ENCODE results near the gene CCNY. TPM values are rescaled to one million over a fixed set of nuclear protein-coding genes. Genes with fewer than 3 reads are reported as not detected.

CCNY gene
- total and polyA plus RNA-seq, 2 of the 4 experiments (the other 2 are of a cell fraction), result 38.0 to 131 TPM

GRCh38 chr10:35396560-35397434, 60.5 kb downstream of the CCNY start:
- ChIA-PET CTCF (no interaction called here), POLR2A (ENCODE audit: unreplicated experiment) (no interaction called here)
- Histone ChIP-seq H3K4me2 (ENCODE audit: low read depth, low read length) (no peak overlapping the region), H3K9ac (ENCODE audit: low read depth, low read length) (no peak overlapping the region), H3K27ac (ENCODE audit: insufficient read depth, low read length) (no peak overlapping the region), H3K4me3 (ENCODE audit: insufficient read depth, low read depth, low read length) (no peak overlapping the region), H3K9me1 (ENCODE audit: insufficient read depth, low read length) (peaks cover 31% of the 10 kb centered on the region), H3K79me1 (ENCODE audit: low read depth in 1 of 2, low read length in 2 of 2) (peaks cover 53 to 94% of the 10 kb centered on the region in 2 experiments), H2BK5ac (ENCODE audit: low read depth, low read length, poor library complexity, severe bottlenecking) (no peak overlapping the region), H2BK120ac (ENCODE audit: low read depth, low read length) (no peak overlapping the region), H2BK20ac (ENCODE audit: low read depth, low read length) (no peak overlapping the region), H3K23ac (ENCODE audit: low read depth, low read length) (no peak overlapping the region; the same call in 1 of the 2 replicates), H4K91ac (ENCODE audit: insufficient read depth, low read depth, low read length) (no peak overlapping the region), H3K9me3 (ENCODE audit: control insufficient read depth, insufficient read depth, low read length) (no peaks in the 10 kb centered on the region), H3K36me3 (ENCODE audit: control insufficient read depth, insufficient read depth, low read length) (no peaks in the 10 kb centered on the region), H3K56ac (ENCODE audit: extremely low read depth, insufficient read depth, low read length) (no peak overlapping the region), H3K4ac (ENCODE audit: low read depth, low read length) (no peak overlapping the region), H3K14ac (replicated peaks; ENCODE audit: low read depth, low read length) (no peak overlapping the region), H4K8ac (ENCODE audit: low read depth in 2 of 2, low read length in 2 of 2) (no peak overlapping the region), H2AK9ac (replicated peaks; ENCODE audit: low read depth, low read length, poor library complexity) (no peak overlapping the region), H3K27me3 (ENCODE audit: control insufficient read depth, insufficient read depth, low read length) (no peaks in the 10 kb centered on the region), H3K18ac (ENCODE audit: low read depth, low read length) (no peak overlapping the region), H4K20me1 (ENCODE audit: insufficient read depth, low read length) (peaks cover 88% of the 10 kb centered on the region), H2AK5ac (ENCODE audit: low read depth, low read length) (no peak overlapping the region), H2BK15ac (ENCODE audit: low read depth, low read length) (no peak overlapping the region), H4K5ac (ENCODE audit: low read depth, low read length) (no peak overlapping the region), H2AFZ (replicated peaks; ENCODE audit: low read length, poor library complexity) (no peak overlapping the region), H3K4me1 (ENCODE audit: control insufficient read depth, insufficient read depth, low read length) (peaks cover 21% of the 10 kb centered on the region)
- dilution Hi-C loops (cut with HindIII; ENCODE audit: low sequenced_read_pairs, unreplicated experiment), result no loop called here
- no peak for ATAC-seq (ENCODE audit: low read depth)
- TF ChIP-seq CEBPB (IDR thresholded peaks at IDR 0.05; ENCODE audit: low read depth, low read length) (no peak), MAFK (IDR thresholded peaks at IDR 0.05; ENCODE audit: low read depth, low read length) (no peak), CTCF (conservative IDR thresholded peaks at IDR 0.05; ENCODE audit: low read depth, low read length) (no peak), RFX5 (IDR thresholded peaks at IDR 0.05; ENCODE audit: low read depth, low read length) (no peak), MXI1 (IDR thresholded peaks at IDR 0.05; ENCODE audit: borderline replicate concordance, low read depth, low read length) (no peak), USF2 (IDR thresholded peaks at IDR 0.05; ENCODE audit: low read depth, low read length) (no peak)
- whole genome bisulfite sequencing, 2 experiments (ENCODE audit: extremely low coverage in 2 of 2, insufficient read length in 1 of 2), result 84% methylated on average over 5 of the region's 12 CpGs; no CpG with 5 or more reads in 1 of the 2 experiments
- intact Hi-C loops (cut with micrococcal nuclease), result no loop called here
- BruUV-seq (replicated peaks), result no TSS peak
- no peak for DNase-seq
- in situ Hi-C loops (cut with MboI; ENCODE audit: low sequenced_read_pairs), result no loop called here
